ENCODE results near the gene LRIG1.

Gene LRIG1

DNA sequence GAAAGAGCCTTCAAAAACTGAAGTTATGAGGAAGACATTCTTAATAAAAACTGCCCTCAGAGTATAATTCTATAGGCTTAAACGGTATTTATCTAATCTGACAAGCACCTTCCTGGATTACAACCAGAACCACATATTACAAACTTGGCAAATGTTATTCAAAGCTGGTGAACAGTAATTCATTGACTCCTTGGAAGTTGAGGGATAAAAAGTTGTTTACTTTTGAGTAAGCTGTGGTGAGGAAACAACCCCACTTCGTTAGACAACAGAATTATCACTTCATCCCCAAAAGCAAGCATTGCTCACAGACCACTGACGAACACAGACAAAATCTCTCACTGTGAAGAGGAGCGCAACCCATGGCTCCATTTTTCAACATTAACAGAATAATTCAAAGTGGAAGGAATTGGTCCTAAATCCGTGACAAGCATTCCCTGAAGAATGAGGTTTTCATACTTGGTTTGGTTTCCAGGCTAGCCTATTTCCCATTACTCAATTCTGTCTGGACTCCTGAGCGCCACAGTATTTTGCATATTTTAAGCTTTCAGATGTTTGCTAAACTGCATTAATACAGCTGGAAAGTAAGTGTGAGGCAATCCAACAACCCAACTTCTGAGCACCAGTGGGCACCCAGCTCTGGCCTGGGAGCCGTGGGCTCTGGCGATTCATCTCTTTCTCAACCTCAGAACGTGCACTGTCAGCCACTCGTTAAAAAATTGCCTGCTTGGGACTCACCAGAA is 32.7 kb downstream of the LRIG1 start:
- Histone ChIP-seq H3K4me3 (ENCODE audit: extremely low read depth, insufficient read depth, low read length, poor library complexity, severe bottlenecking) (no peak overlapping the region), H3K27ac (ENCODE audit: low read depth, low read length, severe bottlenecking) (no peak overlapping the region), H3K9me3 (ENCODE audit: control insufficient read depth, low read length) (no peaks in the 10 kb centered on the region), H3K36me3 (ENCODE audit: control insufficient read depth, insufficient read depth, low read length) (no peaks in the 10 kb centered on the region), H3K4me1 (ENCODE audit: control insufficient read depth, insufficient read depth, low read length, poor library complexity, severe bottlenecking) (peaks cover 41% of the 10 kb centered on the region)
- 88 to 100% methylated on average over 1 to 7 of the region's 10 CpGs for WGBS, 2 experiments (ENCODE audit: insufficient coverage in 2 of 2)

DNA sequence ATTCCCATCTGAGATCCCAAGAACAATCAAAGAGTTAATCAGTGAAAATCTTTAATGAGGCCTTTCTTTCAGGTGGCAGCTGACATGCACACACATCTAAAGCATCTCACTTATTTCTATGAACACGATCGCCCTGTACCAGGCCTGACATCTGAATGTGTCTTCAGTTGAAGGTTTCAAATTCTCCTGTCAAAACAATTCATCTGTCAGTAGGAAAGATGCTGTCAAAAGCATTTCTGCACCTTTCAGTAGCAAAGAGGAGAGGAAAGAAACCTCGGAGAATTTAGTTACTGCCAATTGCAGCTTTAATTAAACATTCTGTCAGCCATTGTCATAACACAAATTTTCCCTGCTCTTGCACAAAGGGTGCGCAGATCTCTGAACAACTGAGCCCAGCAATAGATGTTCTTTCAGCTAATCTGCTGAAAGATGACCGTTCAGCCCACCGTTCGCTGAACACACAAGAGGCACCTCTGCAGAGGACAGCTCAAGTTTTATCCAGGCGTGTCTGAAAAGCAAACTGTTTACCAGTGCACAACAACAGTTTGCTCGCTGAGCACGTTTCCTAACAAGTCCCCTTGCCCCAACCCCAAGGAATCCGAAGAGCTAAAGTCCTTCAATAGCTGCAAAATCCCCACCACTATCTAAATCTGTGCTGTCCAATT is 34.1 kb downstream of the LRIG1 start:
- peaks cover 30% of the 10 kb centered on the region for H3K4me1 ChIP-seq (ENCODE audit: control insufficient read depth, insufficient read depth, low read length, poor library complexity, severe bottlenecking)
- 88 to 89% methylated on average over 7 to 8 of the region's 11 CpGs for WGBS, 2 experiments (ENCODE audit: insufficient coverage in 2 of 2)
- no peak overlapping the region for H3K4me3 ChIP-seq (ENCODE audit: extremely low read depth, insufficient read depth, low read length, poor library complexity, severe bottlenecking)

DNA sequence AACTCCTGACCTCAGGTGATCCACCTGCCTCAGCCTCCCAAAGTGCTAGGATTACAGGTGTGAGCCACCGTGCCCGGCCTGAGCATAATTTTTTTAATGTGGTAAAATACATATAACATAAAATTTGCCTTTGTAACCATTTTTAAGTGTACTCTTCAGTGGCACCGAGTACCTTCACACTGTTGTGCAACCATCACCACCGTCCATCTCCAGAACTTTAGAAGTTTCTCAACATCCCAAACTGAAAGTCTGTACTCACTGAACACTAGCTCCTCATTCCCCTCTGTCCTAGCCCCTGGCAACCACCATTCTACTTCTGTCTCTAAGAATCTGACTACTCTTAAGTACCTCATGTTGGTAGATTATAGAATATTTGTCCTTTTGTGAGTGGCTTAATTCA is 35.2 kb downstream of the LRIG1 start:
- Histone ChIP-seq H3K36me3 (ENCODE audit: control insufficient read depth, insufficient read depth, low read length) (peaks cover under 1% of the 10 kb centered on the region), H3K4me3 (ENCODE audit: extremely low read depth, insufficient read depth, low read length, poor library complexity, severe bottlenecking) (no peak overlapping the region)

More for the DNA sequence above, 34.1 kb downstream of the LRIG1 start:
- Histone ChIP-seq H3K27ac (ENCODE audit: low read depth, low read length, severe bottlenecking) (no peak overlapping the region), H3K36me3 (ENCODE audit: control insufficient read depth, insufficient read depth, low read length) (no peaks in the 10 kb centered on the region), H3K9me3 (ENCODE audit: control insufficient read depth, low read length) (no peaks in the 10 kb centered on the region)

DNA sequence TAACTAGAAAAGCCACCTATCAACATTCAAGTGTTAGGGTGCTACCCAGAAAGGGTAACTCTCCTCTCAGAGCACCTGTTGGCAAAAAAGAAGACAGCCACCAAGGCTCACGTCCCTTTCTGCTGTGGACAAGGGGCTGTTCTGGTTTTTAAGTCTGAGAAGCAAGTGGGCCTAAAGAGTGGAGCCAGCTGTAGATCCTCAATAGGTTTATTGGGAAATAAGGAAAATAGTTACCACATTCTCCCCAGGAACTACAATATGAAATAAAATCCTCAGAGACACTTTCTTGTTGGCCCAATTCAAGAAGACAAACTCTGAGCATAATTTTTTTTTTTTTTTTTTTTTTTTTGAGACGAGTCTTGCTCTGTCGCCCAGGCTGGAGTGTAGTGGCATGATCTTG is 35.8 kb downstream of the LRIG1 start:
- peaks cover 5% of the 10 kb centered on the region for H3K36me3 ChIP-seq (ENCODE audit: control insufficient read depth, insufficient read depth, low read length)
- WGBS, 2 experiments (ENCODE audit: insufficient coverage in 2 of 2) = 86% methylated on average over 2 of the region's 3 CpGs; no CpG with 5 or more reads in 1 of the 2 experiments
- H3K4me1 ChIP-seq (ENCODE audit: control insufficient read depth, insufficient read depth, low read length, poor library complexity, severe bottlenecking) = peaks cover 30% of the 10 kb centered on the region
- H3K27ac ChIP-seq (ENCODE audit: low read depth, low read length, severe bottlenecking) = no peak overlapping the region
- H3K4me3 ChIP-seq (ENCODE audit: extremely low read depth, insufficient read depth, low read length, poor library complexity, severe bottlenecking) = no peak overlapping the region
- H3K9me3 ChIP-seq (ENCODE audit: control insufficient read depth, low read length) = no peaks in the 10 kb centered on the region

More for the DNA sequence above, 35.2 kb downstream of the LRIG1 start:
- no peaks in the 10 kb centered on the region for H3K9me3 ChIP-seq (ENCODE audit: control insufficient read depth, low read length)
- 98 to 100% methylated on average over 2 of the region's 4 CpGs for WGBS, 2 experiments (ENCODE audit: insufficient coverage in 2 of 2)
- H3K27ac ChIP-seq (ENCODE audit: low read depth, low read length, severe bottlenecking) = no peak overlapping the region
- H3K4me1 ChIP-seq (ENCODE audit: control insufficient read depth, insufficient read depth, low read length, poor library complexity, severe bottlenecking) = peaks cover 30% of the 10 kb centered on the region

DNA sequence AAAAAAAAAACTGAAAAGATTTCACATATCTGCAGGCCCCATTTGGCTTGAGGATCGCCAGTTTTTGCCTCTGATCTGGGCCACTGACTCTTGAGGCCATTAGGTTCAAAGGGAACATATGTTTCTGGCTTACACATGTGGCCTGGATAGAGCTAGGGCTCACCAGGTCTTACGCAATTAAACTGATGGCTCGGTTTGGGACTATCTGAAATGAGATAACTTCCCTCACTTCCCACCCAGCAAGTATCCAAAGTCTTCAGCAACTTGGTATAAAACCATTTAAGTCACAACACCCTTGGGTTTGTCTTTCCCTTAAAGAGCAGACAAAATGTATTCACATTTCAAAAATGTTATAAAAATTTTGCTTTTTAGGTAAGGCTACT is 36.3 kb downstream of the LRIG1 start:
- Histone ChIP-seq H3K9me3 (ENCODE audit: control insufficient read depth, low read length) (no peaks in the 10 kb centered on the region), H3K4me1 (ENCODE audit: control insufficient read depth, insufficient read depth, low read length, poor library complexity, severe bottlenecking) (peaks cover 26% of the 10 kb centered on the region)
- 93 to 95% methylated on average over 3 of the region's 3 CpGs for WGBS, 2 experiments (ENCODE audit: insufficient coverage in 2 of 2)

DNA sequence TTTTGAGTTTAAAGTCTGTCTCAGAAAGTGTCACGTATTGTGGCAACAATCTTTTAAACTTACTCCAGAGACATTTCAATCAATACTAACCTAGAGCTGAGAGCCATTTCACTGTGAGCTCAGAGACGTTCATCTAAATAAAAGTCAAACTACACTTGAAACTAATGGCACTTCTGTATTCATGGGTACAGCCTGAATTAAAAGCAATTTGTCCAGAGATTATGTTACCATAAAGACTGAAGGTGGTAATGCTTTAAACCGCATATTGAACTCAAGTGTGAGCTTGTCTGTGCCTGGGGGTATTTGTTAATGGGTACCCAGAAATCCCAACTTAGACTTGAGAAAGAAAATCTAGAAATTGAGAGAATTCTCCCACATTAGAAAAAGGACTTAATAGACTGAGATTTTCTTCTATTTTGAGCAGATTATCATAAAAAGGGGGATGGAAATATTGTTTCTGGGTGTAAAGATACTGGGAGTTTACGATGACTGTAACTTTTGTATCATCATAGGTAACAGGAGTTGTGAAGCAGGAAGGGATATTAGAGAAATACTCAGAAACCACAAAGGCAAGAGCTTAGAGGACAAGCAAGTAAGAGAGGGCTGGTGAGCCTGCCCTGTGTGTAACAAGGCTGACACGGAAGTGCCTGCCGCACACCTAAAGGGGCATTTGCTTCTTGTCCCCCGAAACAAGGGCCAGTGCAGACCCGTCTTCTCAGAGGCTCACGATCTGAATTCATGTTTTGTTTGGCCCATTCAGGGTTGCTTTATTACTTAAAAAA is 36.9 kb downstream of the LRIG1 start:
- Histone ChIP-seq H3K27ac (ENCODE audit: low read depth, low read length, severe bottlenecking) (no peak overlapping the region), H3K36me3 (ENCODE audit: control insufficient read depth, insufficient read depth, low read length) (peaks cover 5% of the 10 kb centered on the region), H3K4me1 (ENCODE audit: control insufficient read depth, insufficient read depth, low read length, poor library complexity, severe bottlenecking) (peaks cover 20% of the 10 kb centered on the region), H3K4me3 (ENCODE audit: extremely low read depth, insufficient read depth, low read length, poor library complexity, severe bottlenecking) (no peak overlapping the region), H3K9me3 (ENCODE audit: control insufficient read depth, low read length) (no peaks in the 10 kb centered on the region)
- WGBS, 2 experiments (ENCODE audit: insufficient coverage in 2 of 2) = 79 to 80% methylated on average over 6 to 9 of the region's 9 CpGs

More for the DNA sequence above, 36.3 kb downstream of the LRIG1 start:
- Histone ChIP-seq H3K27ac (ENCODE audit: low read depth, low read length, severe bottlenecking) (no peak overlapping the region), H3K4me3 (ENCODE audit: extremely low read depth, insufficient read depth, low read length, poor library complexity, severe bottlenecking) (no peak overlapping the region), H3K36me3 (ENCODE audit: control insufficient read depth, insufficient read depth, low read length) (peaks cover 5% of the 10 kb centered on the region)

DNA sequence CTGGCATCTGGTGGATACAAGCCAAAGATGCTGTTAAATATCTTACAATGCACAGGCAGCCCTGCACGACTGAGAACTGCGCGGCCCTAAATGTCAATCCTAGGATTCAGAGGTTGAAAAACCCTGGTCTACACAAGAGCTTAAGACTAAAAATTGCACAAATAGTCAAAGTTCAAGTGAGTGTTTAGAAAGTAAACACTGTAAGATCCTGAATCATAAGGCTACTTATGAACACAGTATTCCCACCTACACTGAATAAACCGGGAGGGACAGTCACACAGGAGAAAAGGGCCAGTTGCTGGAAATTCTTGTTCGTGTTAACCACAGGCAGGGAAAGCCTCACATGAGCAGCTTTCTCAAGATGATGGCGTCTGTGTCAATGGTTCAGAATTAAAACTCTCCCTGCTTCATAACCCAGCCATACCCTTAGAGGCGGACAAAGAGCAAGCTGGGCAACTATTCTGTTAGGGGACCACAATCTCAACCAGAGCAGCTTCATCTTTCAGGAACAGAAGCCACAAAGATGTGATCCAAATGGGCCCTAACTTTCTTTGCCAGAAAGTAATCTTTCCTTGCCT is 37.7 kb downstream of the LRIG1 start:
- Histone ChIP-seq H3K36me3 (ENCODE audit: control insufficient read depth, insufficient read depth, low read length) (peaks cover 5% of the 10 kb centered on the region), H3K27ac (ENCODE audit: low read depth, low read length, severe bottlenecking) (no peak overlapping the region), H3K4me3 (ENCODE audit: extremely low read depth, insufficient read depth, low read length, poor library complexity, severe bottlenecking) (no peak overlapping the region), H3K4me1 (ENCODE audit: control insufficient read depth, insufficient read depth, low read length, poor library complexity, severe bottlenecking) (peaks cover 13% of the 10 kb centered on the region), H3K9me3 (ENCODE audit: control insufficient read depth, low read length) (no peaks in the 10 kb centered on the region)
- 95 to 100% methylated on average over 3 to 4 of the region's 7 CpGs for WGBS, 2 experiments (ENCODE audit: insufficient coverage in 2 of 2)

DNA sequence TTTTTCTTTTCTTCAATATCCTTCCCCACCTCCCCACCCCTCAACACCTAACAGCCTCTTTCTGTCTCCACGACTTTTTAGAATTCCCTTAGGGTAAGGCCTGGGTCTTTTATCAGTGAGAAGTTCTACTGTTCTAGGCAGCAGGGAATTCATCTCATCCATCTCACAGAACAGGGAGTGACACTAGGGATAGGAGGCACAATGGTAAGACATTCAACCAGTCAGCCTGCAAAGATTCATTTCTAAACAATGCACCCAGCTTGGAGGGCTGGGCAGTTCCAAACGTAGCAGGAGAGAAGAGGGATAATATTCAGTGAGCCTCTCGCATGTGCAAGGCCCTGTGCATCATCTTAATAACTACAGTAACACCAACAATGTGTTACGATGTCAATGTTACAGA is 43.6 kb downstream of the LRIG1 start:
- no peak overlapping the region for H3K27ac ChIP-seq (ENCODE audit: low read depth, low read length, severe bottlenecking)
- peaks cover 5% of the 10 kb centered on the region for H3K36me3 ChIP-seq (ENCODE audit: control insufficient read depth, insufficient read depth, low read length)
- peaks cover 7% of the 10 kb centered on the region for H3K4me1 ChIP-seq (ENCODE audit: control insufficient read depth, insufficient read depth, low read length, poor library complexity, severe bottlenecking)
- no peaks in the 10 kb centered on the region for H3K9me3 ChIP-seq (ENCODE audit: control insufficient read depth, low read length)
- 67 to 93% methylated on average over 3 of the region's 4 CpGs for WGBS, 2 experiments (ENCODE audit: insufficient coverage in 2 of 2)
- H3K4me3 ChIP-seq (ENCODE audit: extremely low read depth, insufficient read depth, low read length, poor library complexity, severe bottlenecking) = no peak overlapping the region

DNA sequence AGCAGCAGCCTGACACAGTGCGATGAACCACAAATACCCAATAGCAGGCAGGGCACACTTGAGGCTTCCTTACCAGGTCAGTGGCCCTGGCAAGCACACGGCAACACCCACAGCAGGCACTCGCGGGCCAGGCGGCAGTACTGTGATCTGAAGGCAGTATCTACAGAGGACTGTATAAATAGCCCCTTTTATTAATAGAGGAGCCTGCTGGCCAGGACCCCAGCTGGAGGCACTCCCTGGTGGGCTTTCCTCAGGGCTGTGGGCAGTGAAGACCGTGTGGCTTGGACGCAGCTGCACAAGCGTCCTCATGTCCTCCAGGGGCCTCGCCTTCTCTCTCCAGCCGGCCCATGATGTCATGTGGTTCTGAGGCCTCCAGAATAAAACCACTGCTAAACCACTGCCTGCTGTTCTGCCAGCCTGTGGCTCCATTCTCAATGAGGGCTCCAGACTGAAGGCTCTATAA is 44.1 kb downstream of the LRIG1 start:
- Histone ChIP-seq H3K4me1 (ENCODE audit: control insufficient read depth, insufficient read depth, low read length, poor library complexity, severe bottlenecking) (peaks cover 7% of the 10 kb centered on the region), H3K9me3 (ENCODE audit: control insufficient read depth, low read length) (no peaks in the 10 kb centered on the region), H3K4me3 (ENCODE audit: extremely low read depth, insufficient read depth, low read length, poor library complexity, severe bottlenecking) (no peak overlapping the region), H3K27ac (ENCODE audit: low read depth, low read length, severe bottlenecking) (no peak overlapping the region), H3K36me3 (ENCODE audit: control insufficient read depth, insufficient read depth, low read length) (peaks cover 7% of the 10 kb centered on the region)
- 88 to 90% methylated on average over 5 to 8 of the region's 10 CpGs for WGBS, 2 experiments (ENCODE audit: insufficient coverage in 2 of 2)

DNA sequence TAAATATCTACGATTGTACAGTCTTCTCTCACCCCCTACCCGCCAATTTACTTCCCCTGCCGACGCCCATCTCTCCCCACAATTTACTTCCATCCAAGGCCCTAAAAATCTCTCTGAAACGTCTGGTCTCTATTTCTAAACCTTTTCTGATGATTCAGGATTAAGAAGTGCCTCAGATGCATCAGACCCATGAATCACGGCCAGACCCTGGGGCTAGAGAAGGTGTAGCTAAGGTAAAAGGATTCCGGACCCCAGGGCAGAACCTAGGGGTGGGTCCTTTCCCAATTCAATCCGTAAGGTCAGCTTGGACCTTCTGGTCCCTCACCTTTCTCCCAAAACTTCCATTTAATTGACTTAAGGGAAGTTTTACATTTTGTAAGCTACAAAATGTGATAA is 46.4 kb downstream of the LRIG1 start:
- no peaks in the 10 kb centered on the region for H3K9me3 ChIP-seq (ENCODE audit: control insufficient read depth, low read length)
- no peak overlapping the region for H3K4me3 ChIP-seq (ENCODE audit: extremely low read depth, insufficient read depth, low read length, poor library complexity, severe bottlenecking)
- H3K36me3 ChIP-seq (ENCODE audit: control insufficient read depth, insufficient read depth, low read length) = peaks cover 7% of the 10 kb centered on the region
- 94 to 98% methylated on average over 4 to 6 of the region's 8 CpGs for WGBS, 2 experiments (ENCODE audit: insufficient coverage in 2 of 2)
- peaks cover 7% of the 10 kb centered on the region for H3K4me1 ChIP-seq (ENCODE audit: control insufficient read depth, insufficient read depth, low read length, poor library complexity, severe bottlenecking)
- no peak overlapping the region for H3K27ac ChIP-seq (ENCODE audit: low read depth, low read length, severe bottlenecking)

Measured in mesodermal cell (in vitro differentiated cells).